Skeletal muscle tissue (tissue), 4 donors: ENCODE results near the gene LCP2. TPM values are rescaled to one million over a fixed set of nuclear protein-coding genes. Genes with fewer than 3 reads are reported as not detected.

Experiments
- H3K27ac ChIP-seq: one replicate; pipeline ENCODE4 v1.7.0; 2013; ENCODE audit warnings: mild to moderate bottlenecking, low read depth, low read length, inconsistent platforms
- H3K27me3 ChIP-seq, 3 donors: one replicate each; pipeline ENCODE4 v1.7.0; 2013; ENCODE audit warnings: low read length in 3 of 3; ENCODE audit not compliant: control insufficient read depth in 3 of 3, insufficient read depth in 3 of 3
- H3K36me3 ChIP-seq, 3 donors: one replicate each; pipeline ENCODE4 v1.7.0; 2013; ENCODE audit warnings: low read length in 3 of 3; ENCODE audit not compliant: control insufficient read depth in 3 of 3, insufficient read depth in 3 of 3
- H3K4me1 ChIP-seq, 3 donors: one replicate each; pipeline ENCODE4 v1.7.0; 2013; ENCODE audit warnings: low read length in 3 of 3, mild to moderate bottlenecking in 3 of 3; ENCODE audit not compliant: control insufficient read depth in 3 of 3, insufficient read depth in 3 of 3
- H3K4me3 ChIP-seq, 3 donors: one replicate each; pipeline ENCODE4 v1.7.0; 2013; ENCODE audit warnings: low read length in 3 of 3
- H3K9ac ChIP-seq, 3 donors: one replicate each; pipeline ENCODE4 v1.7.0; 2013; ENCODE audit warnings: low read length in 3 of 3, mild to moderate bottlenecking in 3 of 3, moderate library complexity in 2 of 3, low read depth in 1 of 3
- H3K9me3 ChIP-seq, 3 donors: one replicate each; pipeline ENCODE4 v1.7.0; 2013; ENCODE audit warnings: low read length in 3 of 3; ENCODE audit not compliant: control insufficient read depth in 3 of 3
- total RNA-seq: library from RNA; depleted of rRNA; stranded (reverse); fragments of >200 nt; gene quantifications from one replicate; pipeline ENCODE4 v1.2.3, GENCODE V29; 2014
- donor health status: Osteomylitis.

LCP2 gene
- total RNA-seq, 1 donor from 2014 or later: 6.8 TPM

DNA sequence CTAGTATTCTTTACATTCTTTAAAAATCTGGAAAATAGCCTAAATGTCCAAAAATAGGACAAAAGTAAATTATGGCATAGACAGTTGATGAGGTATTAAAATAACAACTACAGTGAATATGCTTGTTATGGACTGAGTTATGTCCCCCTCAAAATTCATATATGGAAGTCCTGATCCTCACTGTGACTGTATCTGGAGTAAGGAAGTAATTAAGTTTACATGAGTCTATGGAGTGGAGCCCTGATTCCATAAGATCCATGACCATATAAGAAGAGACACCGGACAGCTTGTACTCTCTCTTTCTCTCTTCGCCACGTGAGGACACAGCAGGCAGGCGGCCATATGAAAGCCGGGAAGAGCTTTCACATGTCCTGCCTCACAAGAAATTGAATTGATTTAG, 93.4 kb downstream of the LCP2 start:
- Histone ChIP-seq H3K4me1 (no peaks in the 10 kb centered on the region), H3K4me3 (no peak overlapping the region), H3K9me3 (no peaks in the 10 kb centered on the region), H3K9ac (no peak overlapping the region), H3K27ac (no peak overlapping the region), H3K27me3 (peaks cover 0 to 6% (median 3%) of the 10 kb centered on the region in 3 donors), H3K36me3 (no peaks in the 10 kb centered on the region)

GRCh38 chr5:170202117-170202516, 95.5 kb downstream of the LCP2 start:
- no peak overlapping the region for H3K9ac ChIP-seq

GRCh38 chr5:170201311-170201710, 96.3 kb downstream of the LCP2 start:
- Histone ChIP-seq H3K27ac (no peak overlapping the region), H3K4me1 (no peaks in the 10 kb centered on the region)

More at GRCh38 chr5:170202117-170202516, 95.5 kb downstream of the LCP2 start:
- peaks cover 0 to 6% (median 3%) of the 10 kb centered on the region in 3 donors for H3K27me3 ChIP-seq
- no peak overlapping the region for H3K4me3 ChIP-seq
- no peak overlapping the region for H3K27ac ChIP-seq
- no peaks in the 10 kb centered on the region for H3K9me3 ChIP-seq
- no peaks in the 10 kb centered on the region for H3K36me3 ChIP-seq
- H3K4me1 ChIP-seq: no peaks in the 10 kb centered on the region

GRCh38 chr5:170200876-170201275, 96.7 kb downstream of the LCP2 start:
- no peaks in the 10 kb centered on the region for H3K9me3 ChIP-seq
- peaks cover 0 to 6% (median under 1%) of the 10 kb centered on the region in 3 donors for H3K27me3 ChIP-seq
- no peaks in the 10 kb centered on the region for H3K4me1 ChIP-seq
- no peak overlapping the region for H3K9ac ChIP-seq
- H3K27ac ChIP-seq: no peak overlapping the region
- H3K36me3 ChIP-seq: no peaks in the 10 kb centered on the region
- H3K4me3 ChIP-seq: no peak overlapping the region

More at GRCh38 chr5:170201311-170201710, 96.3 kb downstream of the LCP2 start:
- peaks cover 0 to 6% (median 3%) of the 10 kb centered on the region in 3 donors for H3K27me3 ChIP-seq
- no peaks in the 10 kb centered on the region for H3K9me3 ChIP-seq
- no peaks in the 10 kb centered on the region for H3K36me3 ChIP-seq
- no peak overlapping the region for H3K4me3 ChIP-seq
- no peak overlapping the region for H3K9ac ChIP-seq

Other genes with a start within 250 kb of the LCP2 start
- not detected for gene FOXI1, start 191.9 kb downstream of the LCP2 start, total RNA-seq
- gene C5orf58, start 64.8 kb downstream of the LCP2 start, total RNA-seq: not detected
- under 0.01 TPM for gene KCNMB1, start 91.6 kb upstream of the LCP2 start, total RNA-seq
- gene KCNIP1, start 206.2 kb upstream of the LCP2 start, total RNA-seq: 4.2 TPM